Measurements from ENCODE around the gene THSD8. TPM values are rescaled to one million over a fixed set of nuclear protein-coding genes. Genes with fewer than 3 reads are reported as not detected.

Gene THSD8
- total and polyA plus RNA-seq, 2 donors (not counting 1 experiment from before 2014, with no cell fraction given) = not detected

GRCh38 chr19:12756150-12756883, 45.6 kb upstream of the THSD8 start:
- Histone ChIP-seq H3K4me1 (ENCODE audit: control insufficient read depth, extremely low read depth, insufficient read depth, low read length) (no peaks in the 10 kb centered on the region), H3K36me3 (ENCODE audit: control insufficient read depth, insufficient read depth, low read length) (no peaks in the 10 kb centered on the region), H3K4me3 (replicated peaks in 1 of 4; ENCODE audit: control extremely low read depth in 1 of 4, insufficient read depth in 1 of 4, low read depth in 3 of 4, low read length in 4 of 4) (no peak overlapping the region), H3K27ac (ENCODE audit: insufficient read depth, low read length) (no peak overlapping the region), H2AFZ (ENCODE audit: low read length) (no peak overlapping the region), H3K9me3 (ENCODE audit: control insufficient read depth, insufficient read depth, low read depth, low read length) (no peaks in the 10 kb centered on the region), H3K27me3 (ENCODE audit: control insufficient read depth, insufficient read depth, low read length) (peaks cover 13% of the 10 kb centered on the region), H3K4me2 (ENCODE audit: extremely low read depth, insufficient read depth, low read length) (no peak overlapping the region), H3K9ac (ENCODE audit: insufficient read depth, low read length) (no peak overlapping the region), H4K20me1 (ENCODE audit: control insufficient read depth, extremely low read depth, insufficient read depth, low read length) (no peaks in the 10 kb centered on the region), H3K79me2 (ENCODE audit: control insufficient read depth, insufficient read depth, low read length) (no peaks in the 10 kb centered on the region)
- TF ChIP-seq, protein P1, sequence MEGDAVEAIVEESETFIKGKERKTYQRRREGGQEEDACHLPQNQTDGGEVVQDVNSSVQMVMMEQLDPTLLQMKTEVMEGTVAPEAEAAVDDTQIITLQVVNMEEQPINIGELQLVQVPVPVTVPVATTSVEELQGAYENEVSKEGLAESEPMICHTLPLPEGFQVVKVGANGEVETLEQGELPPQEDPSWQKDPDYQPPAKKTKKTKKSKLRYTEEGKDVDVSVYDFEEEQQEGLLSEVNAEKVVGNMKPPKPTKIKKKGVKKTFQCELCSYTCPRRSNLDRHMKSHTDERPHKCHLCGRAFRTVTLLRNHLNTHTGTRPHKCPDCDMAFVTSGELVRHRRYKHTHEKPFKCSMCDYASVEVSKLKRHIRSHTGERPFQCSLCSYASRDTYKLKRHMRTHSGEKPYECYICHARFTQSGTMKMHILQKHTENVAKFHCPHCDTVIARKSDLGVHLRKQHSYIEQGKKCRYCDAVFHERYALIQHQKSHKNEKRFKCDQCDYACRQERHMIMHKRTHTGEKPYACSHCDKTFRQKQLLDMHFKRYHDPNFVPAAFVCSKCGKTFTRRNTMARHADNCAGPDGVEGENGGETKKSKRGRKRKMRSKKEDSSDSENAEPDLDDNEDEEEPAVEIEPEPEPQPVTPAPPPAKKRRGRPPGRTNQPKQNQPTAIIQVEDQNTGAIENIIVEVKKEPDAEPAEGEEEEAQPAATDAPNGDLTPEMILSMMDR (conservative IDR thresholded peaks at IDR 0.05 in 1 of 2, IDR thresholded peaks at IDR 0.05 in 1 of 2; ENCODE audit: low read depth in 1 of 2, low read length in 2 of 2) = no peak
- TF ChIP-seq EZH2 (IDR thresholded peaks at IDR 0.05; ENCODE audit: low read length, missing control alignments) = no peak
- no peak for DNase-seq (ENCODE audit: low read depth in 2 of 2)

DNA sequence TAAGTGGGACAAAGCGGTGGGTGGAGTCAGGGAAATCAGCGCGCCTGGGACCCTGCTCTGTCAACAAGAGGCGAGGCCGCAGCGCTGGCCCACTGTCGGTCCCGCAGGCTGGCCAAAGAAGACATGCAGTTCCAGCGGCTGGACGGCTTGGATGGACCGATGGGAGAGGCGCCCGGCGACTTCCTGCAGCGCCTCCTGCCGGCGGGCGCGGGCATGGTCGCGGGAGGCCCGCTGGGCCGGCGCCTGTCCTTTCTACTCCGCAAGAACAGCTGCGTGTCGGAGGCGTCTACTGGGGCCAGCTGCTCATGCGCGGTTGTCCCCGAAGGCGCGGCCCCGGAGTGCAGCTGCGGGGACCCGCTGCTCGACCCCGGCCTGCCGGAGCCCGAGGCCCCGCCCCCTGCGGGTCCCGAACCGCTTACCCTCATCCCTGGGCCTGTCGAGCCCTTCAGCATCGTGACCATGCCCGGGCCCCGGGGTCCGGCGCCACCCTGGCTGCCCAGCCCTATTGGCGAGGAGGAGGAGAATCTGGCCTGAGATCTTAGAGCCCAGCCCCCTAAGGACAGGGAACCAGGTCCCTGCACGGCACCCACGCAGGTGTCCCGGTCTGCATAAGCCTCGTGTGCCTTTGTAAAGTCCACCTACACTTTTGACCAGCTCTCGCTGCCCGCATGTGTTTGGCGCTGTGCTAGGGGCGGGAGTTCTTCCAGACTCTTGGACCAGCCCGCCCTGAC, 44.2 kb upstream of the THSD8 start:
- Histone ChIP-seq H3K36me3 (ENCODE audit: control insufficient read depth, insufficient read depth, low read length) (no peaks in the 10 kb centered on the region), H3K27me3 (ENCODE audit: control insufficient read depth, insufficient read depth, low read length) (peaks cover 3% of the 10 kb centered on the region), H3K79me2 (ENCODE audit: control insufficient read depth, insufficient read depth, low read length) (no peaks in the 10 kb centered on the region), H2AFZ (ENCODE audit: low read length) (peak overlapping the region; percentile 17), H3K9ac (ENCODE audit: insufficient read depth, low read length) (no peak overlapping the region), H3K4me1 (ENCODE audit: control insufficient read depth, extremely low read depth, insufficient read depth, low read length) (no peaks in the 10 kb centered on the region), H4K20me1 (ENCODE audit: control insufficient read depth, extremely low read depth, insufficient read depth, low read length) (no peaks in the 10 kb centered on the region), H3K4me3 (replicated peaks in 1 of 4; ENCODE audit: control extremely low read depth in 1 of 4, insufficient read depth in 1 of 4, low read depth in 3 of 4, low read length in 4 of 4) (peak overlapping the region in 3 of 4 experiments; percentile 24 to 56 (median 40)), H3K4me2 (ENCODE audit: extremely low read depth, insufficient read depth, low read length) (peak overlapping the region; percentile 48), H3K9me3 (ENCODE audit: control insufficient read depth, insufficient read depth, low read depth, low read length) (no peaks in the 10 kb centered on the region), H3K27ac (ENCODE audit: insufficient read depth, low read length) (no peak overlapping the region)
- DNase-seq (ENCODE audit: low read depth in 2 of 2) = peak; percentile 63 to 70
- TF ChIP-seq, protein P1 (conservative IDR thresholded peaks at IDR 0.05 in 1 of 2, IDR thresholded peaks at IDR 0.05 in 1 of 2; ENCODE audit: low read depth in 1 of 2, low read length in 2 of 2) = peak; percentile 65 to 80
- no peak for TF ChIP-seq EZH2 (IDR thresholded peaks at IDR 0.05; ENCODE audit: low read length, missing control alignments)

GRCh38 chr19:12759686-12760085, 42.2 kb upstream of the THSD8 start:
- no peak for DNase-seq (ENCODE audit: low read depth in 2 of 2)
- no peak overlapping the region for H3K27ac ChIP-seq (ENCODE audit: insufficient read depth, low read length)

More at GRCh38 chr19:12759686-12760085, 42.2 kb upstream of the THSD8 start:
- H3K27me3 ChIP-seq (ENCODE audit: control insufficient read depth, insufficient read depth, low read length) = no peaks in the 10 kb centered on the region
- H3K9ac ChIP-seq (ENCODE audit: insufficient read depth, low read length) = no peak overlapping the region
- H3K4me2 ChIP-seq (ENCODE audit: extremely low read depth, insufficient read depth, low read length) = no peak overlapping the region
- no peaks in the 10 kb centered on the region for H3K9me3 ChIP-seq (ENCODE audit: control insufficient read depth, insufficient read depth, low read depth, low read length)
- H3K4me1 ChIP-seq (ENCODE audit: control insufficient read depth, extremely low read depth, insufficient read depth, low read length) = no peaks in the 10 kb centered on the region
- no peak overlapping the region for H3K4me3 ChIP-seq (replicated peaks in 1 of 4; ENCODE audit: control extremely low read depth in 1 of 4, insufficient read depth in 1 of 4, low read depth in 3 of 4, low read length in 4 of 4)
- no peaks in the 10 kb centered on the region for H4K20me1 ChIP-seq (ENCODE audit: control insufficient read depth, extremely low read depth, insufficient read depth, low read length)
- peaks cover 2% of the 10 kb centered on the region for H3K36me3 ChIP-seq (ENCODE audit: control insufficient read depth, insufficient read depth, low read length)
- no peaks in the 10 kb centered on the region for H3K79me2 ChIP-seq (ENCODE audit: control insufficient read depth, insufficient read depth, low read length)
- no peak overlapping the region for H2AFZ ChIP-seq (ENCODE audit: low read length)
- TF ChIP-seq EZH2 (IDR thresholded peaks at IDR 0.05; ENCODE audit: low read length, missing control alignments) = no peak
- TF ChIP-seq, protein P1 (conservative IDR thresholded peaks at IDR 0.05 in 1 of 2, IDR thresholded peaks at IDR 0.05 in 1 of 2; ENCODE audit: low read depth in 1 of 2, low read length in 2 of 2) = no peak

Measured in fibroblast of lung (primary cell).